ENCODE data around the gene RECK.
A peak's percentile ranks its signal among the peaks of the same experiment; 100 is the strongest.
"Not testable (repeated sequence)": the region's sequence is repeated elsewhere in the genome, so short reads cannot be mapped to it uniquely, and the experiment has no call there.

Gene RECK

DNA sequence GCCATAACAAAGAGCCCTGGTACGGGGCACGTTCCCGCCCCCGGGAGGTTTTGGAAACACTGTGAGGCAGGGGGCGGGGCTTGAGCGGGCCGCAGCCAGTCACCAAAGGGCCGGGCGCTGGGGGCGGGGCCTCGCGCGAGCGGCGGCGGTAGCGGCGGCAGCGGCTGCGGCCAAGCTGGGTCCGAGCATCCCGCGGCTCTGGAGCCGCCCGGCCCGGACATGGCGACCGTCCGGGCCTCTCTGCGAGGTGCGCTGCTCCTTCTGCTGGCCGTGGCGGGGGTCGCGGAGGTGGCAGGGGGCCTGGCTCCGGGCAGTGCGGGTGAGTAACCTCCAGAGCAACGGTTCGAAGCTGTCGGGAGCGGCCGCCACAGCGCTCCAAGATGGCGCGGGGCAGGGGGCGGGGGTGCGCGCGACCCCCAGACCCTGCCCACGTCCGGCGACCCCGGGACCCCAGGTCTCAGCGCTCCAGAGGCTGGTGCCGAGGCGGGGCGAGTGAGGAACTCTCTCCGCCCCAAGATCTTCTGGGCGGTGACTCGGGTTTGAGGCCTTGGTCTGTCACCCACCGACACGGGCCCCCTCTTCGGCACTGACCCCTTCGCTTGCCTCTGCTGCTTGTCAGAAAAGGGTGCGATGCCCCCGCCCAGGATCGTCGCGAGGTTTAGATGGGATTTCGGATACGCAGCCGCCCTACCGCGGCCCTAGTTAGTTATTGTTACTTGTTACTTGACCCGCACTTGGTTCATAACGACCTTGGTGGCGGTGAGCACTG lies at the start of gene RECK:
TSS of gene RECK (plus strand) at position 134 of the 769 bp plus-strand sequence. CDS start at position 220, 86 bp downstream.
- DNase-seq = no peak

DNA sequence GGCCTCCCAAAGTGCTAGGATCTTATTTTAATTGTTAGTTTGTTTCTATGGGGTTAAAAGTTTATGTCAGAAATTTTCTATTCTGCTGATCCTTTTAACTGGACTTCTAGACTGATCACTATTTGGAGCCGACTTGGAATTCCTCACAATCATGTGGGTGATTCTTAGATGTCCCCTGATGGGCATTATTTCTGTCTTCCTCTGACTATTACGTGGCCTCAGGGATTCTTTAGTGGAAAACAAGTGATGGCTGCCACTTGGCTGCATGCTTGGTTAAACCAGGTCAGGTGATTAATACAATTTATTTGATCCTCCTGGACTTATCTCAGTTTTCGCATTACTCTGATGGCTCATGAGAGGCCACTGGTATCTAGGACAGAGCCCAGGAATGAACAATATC lies 46.6 kb upstream of the RECK start:
- no peak for DNase-seq

DNA sequence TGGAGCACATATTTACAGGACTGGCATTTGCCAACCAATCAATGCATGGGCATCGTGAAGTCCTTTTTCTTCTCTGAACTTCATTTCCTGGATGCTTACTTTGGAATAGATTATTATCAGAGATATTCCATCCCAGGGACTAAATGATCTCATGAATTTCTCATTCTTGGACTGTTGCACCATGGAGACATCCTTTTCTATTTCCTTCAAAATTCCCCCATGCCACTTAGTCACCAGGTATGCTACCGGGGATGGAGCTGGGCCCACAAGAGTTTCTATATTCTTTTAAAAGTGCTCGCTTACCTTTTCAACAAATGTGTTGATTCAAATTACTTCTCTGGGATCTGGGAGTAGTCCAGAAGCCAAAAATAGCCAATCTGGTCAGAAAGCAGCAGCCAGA lies 43.6 kb upstream of the RECK start:
- not testable (repeated sequence) for DNase-seq

DNA sequence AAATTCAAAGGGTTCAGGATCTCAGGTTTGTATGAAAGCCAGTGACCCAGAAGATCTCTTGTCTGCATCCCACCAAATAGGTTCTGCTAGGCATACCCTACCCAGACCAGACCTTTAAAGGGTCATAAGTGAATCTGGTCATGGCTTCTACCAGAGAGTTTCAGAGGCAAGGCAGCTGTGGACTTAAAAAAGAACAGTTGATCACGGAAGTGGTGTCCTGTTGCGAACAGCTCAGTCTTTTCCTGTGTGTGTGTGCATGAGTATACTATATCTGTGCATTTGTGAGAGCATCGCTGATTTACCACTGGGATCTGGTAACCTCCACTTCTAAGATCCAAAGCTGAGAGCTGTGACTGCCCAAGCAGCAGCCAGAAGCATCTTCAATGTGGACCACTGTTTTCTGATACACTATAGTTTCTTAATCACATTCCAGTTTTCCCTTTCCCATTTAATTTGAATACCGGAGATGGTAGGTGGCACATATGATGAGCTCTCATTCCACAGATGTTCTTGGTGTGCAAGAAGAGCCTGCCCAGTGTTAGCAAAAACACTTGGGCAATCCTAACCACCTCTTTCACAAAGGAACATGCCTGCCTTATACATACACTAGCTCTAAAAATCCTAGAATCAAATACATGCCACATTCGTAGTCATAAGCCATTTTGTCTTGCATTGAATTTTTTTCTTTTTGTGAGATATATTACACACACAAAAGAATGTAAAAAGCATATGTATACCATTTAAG lies 42.6 kb upstream of the RECK start:
- no peak for DNase-seq

DNA sequence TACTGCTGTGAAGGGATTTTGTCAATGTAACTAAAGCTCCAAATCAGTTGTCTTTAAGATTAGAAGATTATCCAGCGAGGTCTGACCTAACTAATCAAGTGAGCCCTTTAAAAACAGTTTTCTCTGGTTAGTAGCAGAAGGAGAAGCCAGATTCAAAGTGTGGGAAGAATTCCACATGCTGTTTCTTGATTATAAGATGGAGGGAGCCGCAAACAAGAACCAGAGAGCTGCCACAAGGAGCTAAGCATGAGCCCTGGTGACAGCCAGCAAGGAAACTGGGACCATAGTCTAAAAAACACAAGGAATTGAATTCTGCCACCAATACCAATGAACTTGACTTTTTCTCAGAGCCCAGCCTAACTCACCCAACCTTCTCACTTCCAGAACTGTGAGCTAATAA lies 41.8 kb upstream of the RECK start:
- no peak for DNase-seq

- DNase-seq = no peak
These were observed 40.2 kb upstream of the RECK start for GRCh38 chr9:35996358-35996970.

GRCh38 chr9:35997016-35997415 lies 39.7 kb upstream of the RECK start:
- DNase-seq = not testable (repeated sequence)

GRCh38 chr9:35998333-35998732 lies 38.4 kb upstream of the RECK start:
- DNase-seq = no peak

DNA sequence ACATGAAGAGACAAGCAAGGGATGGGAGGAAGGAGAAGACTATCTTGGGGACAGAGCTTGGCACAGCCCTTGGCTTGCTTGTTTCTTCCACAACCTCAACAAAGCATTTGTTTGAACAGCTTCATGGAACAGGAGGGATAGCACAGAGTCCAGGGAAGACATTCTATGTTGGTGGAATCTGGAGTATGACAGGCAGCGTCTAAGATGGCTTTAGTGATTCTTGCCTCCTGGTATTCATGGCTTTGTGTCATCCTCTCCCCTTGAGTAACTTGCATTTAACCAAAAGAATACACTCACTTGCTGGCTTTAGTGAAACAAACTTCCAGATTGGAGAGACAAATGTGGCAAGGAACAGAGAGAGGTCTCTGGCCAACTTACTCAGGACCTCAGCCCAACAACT lies 30.8 kb upstream of the RECK start:
- no peak for DNase-seq

DNA sequence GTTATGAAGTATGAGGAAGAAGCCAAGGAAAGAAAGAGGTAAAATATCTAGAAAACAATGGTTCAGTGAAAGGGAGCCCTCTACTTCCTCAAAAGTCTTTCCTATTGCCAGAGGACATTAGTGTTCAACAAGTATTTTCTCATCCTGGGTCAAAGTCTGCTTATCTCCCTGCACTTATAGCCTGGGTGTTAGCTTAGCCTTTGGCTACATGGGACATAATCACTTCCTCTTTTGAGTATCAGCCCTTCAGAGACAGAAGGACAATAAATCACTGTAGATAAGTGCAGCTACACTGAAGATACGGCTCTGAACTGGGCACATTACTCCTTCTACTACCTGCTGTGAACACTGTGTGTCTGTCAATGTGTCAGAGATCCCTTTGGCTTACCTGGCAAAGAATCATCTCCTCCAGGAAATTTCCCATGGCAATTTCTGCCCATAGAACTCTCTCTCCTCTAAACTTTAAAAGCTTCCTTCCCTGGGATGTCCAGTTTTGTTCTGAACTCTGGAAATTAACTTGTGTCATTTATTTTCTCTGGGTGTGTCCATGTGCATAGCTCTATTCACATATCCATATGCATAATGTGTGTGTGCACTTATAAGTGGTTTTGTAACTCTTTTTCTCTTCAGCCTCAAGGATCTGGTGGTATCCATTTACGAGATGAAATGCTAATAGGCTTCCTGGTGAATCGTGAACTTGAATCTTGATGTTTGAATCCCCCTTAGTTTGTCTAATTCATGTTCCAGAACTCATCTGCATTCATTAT lies 30.0 kb upstream of the RECK start:
- DNase-seq = no peak

DNA sequence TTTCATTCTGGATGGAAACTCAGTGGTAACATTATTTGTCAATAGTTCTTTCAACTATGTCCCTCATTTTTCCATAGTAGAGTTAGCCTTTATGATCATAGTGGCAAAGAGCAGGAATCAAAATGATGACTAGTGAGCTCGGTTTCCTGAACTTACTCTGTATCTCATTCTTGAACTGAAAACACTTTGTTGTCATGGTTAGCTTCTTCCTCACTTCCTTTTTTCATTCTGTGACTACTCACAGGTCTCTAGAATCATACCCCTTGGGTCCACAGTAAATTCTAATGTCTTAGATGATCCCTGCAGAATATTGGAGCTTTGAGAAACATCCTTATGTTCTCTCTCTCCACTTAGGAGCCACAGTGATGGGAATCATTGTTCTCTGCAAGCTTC lies 29.4 kb upstream of the RECK start:
- DNase-seq = no peak

DNA sequence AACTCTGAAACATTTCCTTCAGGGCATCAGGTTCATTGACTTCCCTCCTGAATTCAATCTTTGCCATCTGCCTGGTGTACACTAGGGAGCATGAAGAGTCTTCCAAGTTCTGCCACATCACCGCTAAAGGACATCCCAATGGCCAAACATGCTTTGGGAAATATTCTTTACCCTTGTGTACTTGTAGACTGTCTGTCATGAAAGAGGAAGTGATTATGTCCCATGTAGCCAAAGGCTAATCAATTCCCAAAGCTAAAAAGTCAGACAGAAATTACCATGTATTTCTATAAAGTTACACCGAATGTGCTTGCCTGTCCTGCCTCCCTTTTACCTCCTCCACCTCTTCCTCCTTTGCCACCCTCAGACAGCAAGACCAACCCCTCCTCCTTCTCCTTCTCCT lies 28.9 kb upstream of the RECK start:
- no peak for DNase-seq

GRCh38 chr9:36008774-36009300 lies 27.9 kb upstream of the RECK start:
- peak; percentile 4 for DNase-seq

GRCh38 chr9:36011379-36011778 lies 25.3 kb upstream of the RECK start:
- DNase-seq = no peak

DNA sequence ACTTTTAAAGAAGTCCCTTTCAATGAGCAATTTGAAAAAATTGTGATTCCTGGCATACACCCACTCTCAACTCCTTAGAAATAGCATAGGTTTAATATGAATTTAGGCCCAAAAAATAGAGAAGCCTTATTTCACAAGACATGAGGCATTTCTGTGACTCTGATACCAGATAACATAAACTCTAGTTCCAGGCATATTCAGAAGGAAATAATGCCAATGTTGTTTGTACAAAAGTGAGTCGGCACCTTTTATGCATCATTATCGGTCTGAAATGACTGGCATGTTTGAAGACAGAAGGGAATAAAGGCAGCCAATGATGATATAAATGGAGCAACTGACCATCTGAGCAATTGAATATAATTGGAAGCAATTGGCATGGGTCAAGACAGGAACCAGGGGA lies 19.4 kb upstream of the RECK start:
- DNase-seq = no peak

DNA sequence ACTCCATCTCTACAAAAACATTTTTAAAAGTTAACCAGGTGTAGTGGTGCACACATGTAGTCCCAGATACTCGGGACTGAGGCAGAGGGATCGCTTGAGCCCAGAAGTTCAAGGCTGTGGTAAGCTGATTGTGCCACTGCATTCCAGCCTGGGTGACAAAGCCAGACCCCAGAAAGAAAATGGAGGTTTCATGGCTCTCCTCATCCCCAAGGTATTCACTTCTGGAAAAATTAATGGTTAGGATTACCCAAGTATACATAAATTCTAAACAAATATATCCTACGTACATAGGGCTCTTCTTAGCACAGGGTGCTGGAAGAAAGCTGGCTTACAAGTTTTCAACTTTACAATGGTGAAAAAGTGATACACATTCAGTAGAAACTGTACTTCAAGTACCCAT lies 18.6 kb upstream of the RECK start:
- DNase-seq = no peak

GRCh38 chr9:36018891-36019720 lies 17.6 kb upstream of the RECK start:
- no peak for DNase-seq

GRCh38 chr9:36021968-36022367 lies 14.7 kb upstream of the RECK start:
- no peak for DNase-seq

DNA sequence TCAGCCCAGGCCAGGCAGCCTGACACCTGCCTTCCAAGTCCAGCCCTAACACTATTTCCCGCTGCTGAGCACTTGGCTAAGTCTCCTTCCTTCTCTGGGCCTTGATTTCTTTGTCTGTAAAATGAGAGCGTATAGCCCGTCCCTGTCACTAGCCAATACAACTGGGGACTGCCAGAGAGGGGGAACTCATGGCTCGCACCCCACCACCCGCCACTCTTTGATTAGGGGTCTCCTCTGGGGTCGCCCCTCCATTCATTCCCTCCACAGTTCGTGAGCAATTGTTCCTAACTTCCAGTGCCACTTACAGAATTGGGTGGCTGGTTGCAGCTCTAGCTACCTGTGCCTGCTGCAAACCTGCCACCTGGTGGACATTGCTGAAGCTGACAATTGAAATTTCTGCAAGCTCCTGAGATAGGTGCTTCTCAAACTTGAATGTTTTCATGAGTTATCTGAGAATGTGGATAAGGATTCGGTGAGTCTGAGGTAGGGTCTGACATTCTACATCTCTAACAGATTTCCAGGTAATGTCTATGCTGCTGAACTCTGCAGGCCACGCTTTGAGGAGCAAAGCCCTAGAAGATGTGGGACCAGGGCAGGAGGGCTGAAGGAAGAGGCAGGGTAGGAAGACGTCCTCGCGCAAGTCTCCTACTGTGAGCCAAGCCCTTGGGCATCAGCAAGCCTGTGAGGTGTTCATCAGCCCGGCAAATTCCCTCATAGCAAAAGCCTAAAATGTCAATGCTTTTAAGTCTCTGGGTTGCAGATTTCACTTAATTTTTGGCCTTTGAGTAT lies 13.3 kb upstream of the RECK start:
- no peak for DNase-seq

- no peak for DNase-seq
These were observed 11.0 kb upstream of the RECK start for GRCh38 chr9:36025746-36026145.

GRCh38 chr9:36029202-36029601 lies 7.5 kb upstream of the RECK start:
- DNase-seq = no peak

Data from NCI-H524 treated with DMSO at 0.1 percent for 48 hours (cell line).